Stomach (tissue), 4 donors: ENCODE measurements around the gene TK2.

Experiments used
- CTCF ChIP-seq, 7 experiments: fragments of 450-650 bp in 4 of 7; fragments of 200-600 bp in 3 of 7; sonication (generic) in 3 of 7; IDR thresholded peaks; one replicate each; pipeline ENCODE4 v1.5.1; 2016 to 2019; ENCODE audit warnings: antibody characterized with exemption in 7 of 7, control low read depth in 2 of 7, mild to moderate bottlenecking in 1 of 7
- POLR2A ChIP-seq, 4 donors: fragments of 450-650 bp; IDR thresholded peaks; one replicate each; pipeline ENCODE4 v1.6.1; 2016; ENCODE audit warnings: antibody characterized with exemption in 4 of 4, control low read depth in 2 of 4, mild to moderate bottlenecking in 1 of 4, moderate library complexity in 1 of 4
- POLR2AphosphoS5 ChIP-seq, 3 donors: sonication (generic); formaldehyde crosslinking; IDR thresholded peaks; one replicate each; pipeline ENCODE4 v1.6.1; 2016; ENCODE audit warnings: antibody characterized with exemption in 3 of 3

GRCh38 chr16:66563574-66564334 lies 13.8 kb upstream of the TK2 start:
- TF ChIP-seq CTCF (IDR thresholded peaks at IDR 0.05) (no peak), POLR2A (IDR thresholded peaks at IDR 0.05) (no peak), POLR2AphosphoS5 (IDR thresholded peaks at IDR 0.05) (no peak)
